ENCODE data around the gene ARHGEF17. TPM values are rescaled to one million over a fixed set of nuclear protein-coding genes. Genes with fewer than 3 reads are reported as not detected.

ARHGEF17 gene
- total and polyA plus RNA-seq, 2 of the 13 experiments (the other 11 are each of a cell fraction or from before 2014, with no cell fraction given) = 10.7 to 28.8 TPM

DNA sequence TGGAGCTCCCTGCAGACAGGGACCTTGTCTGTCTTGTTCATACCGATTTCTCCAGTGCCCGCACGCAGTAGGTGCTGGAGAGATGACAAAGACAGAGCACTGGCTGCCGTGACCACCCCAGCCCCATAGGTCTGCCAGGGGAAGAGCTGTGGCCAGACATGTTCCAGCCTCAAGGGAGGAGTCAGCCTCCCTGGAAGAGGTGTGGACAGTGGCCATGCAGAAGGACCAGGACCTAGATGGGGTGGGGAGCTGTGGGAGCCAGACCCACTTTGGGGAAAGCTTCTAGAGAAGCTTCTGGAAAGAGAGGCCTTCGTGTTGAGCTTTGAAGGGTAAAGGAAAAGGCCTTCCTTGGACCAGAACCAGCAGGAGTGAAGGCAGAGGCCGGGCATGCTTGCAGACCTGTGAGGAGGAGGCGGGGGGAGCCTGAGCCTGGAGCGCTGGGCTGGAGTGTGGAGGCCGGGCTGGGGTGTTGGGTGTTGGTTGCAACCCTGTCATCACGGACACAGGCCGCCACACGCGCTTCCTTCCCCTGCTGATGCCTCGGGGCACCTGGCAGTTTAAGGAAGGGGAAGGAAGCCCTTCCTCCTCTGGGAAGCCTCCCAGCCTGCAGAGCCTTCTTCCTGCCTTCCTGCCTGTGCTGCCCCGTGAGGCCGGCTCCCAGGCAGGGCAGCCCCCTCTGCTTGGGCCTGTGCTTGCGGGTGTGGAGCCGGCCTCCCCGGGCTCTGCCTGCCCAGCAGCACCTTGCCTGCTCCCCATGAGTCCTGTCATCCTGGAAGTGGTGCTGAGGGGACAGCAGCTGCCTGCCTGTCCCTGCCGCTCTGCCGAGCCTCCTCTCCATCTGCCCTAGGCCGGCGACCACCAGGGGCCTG lies 80.4 kb downstream of the ARHGEF17 start:
- WGBS (ENCODE audit: low lambda C conversion rate) = 96% methylated on average over 14 of the region's 23 CpGs
- Histone ChIP-seq H3K4me3 (replicated peaks in 1 of 3; ENCODE audit: insufficient read depth in 1 of 3, low read depth in 2 of 3, low read length in 3 of 3) (no peak overlapping the region), H3K4me2 (ENCODE audit: low read depth, low read length) (no peak overlapping the region), H3K36me3 (replicated peaks in 1 of 2; ENCODE audit: control insufficient read depth in 1 of 2, insufficient read depth in 2 of 2, low read length in 2 of 2) (peaks cover 0 to 8% of the 10 kb centered on the region in 2 experiments; a peak in 1 of 5 replicates), H2AFZ (ENCODE audit: low read length) (no peak overlapping the region), H3K27me3 (ENCODE audit: control insufficient read depth in 1 of 2, insufficient read depth in 2 of 2, low read length in 2 of 2) (no peaks in the 10 kb centered on the region), H3K4me1 (ENCODE audit: insufficient read depth, low read length) (peaks cover 16% of the 10 kb centered on the region), H3K9ac (ENCODE audit: insufficient read depth, low read depth, low read length) (no peak overlapping the region), H4K20me1 (ENCODE audit: insufficient read depth, low read length) (no peaks in the 10 kb centered on the region), H3K9me3 (ENCODE audit: low read length) (no peaks in the 10 kb centered on the region), H3K27ac (ENCODE audit: extremely low read length, insufficient read depth, low read length) (no peak overlapping the region), H3K79me2 (ENCODE audit: insufficient read depth, low read length) (peaks cover 8% of the 10 kb centered on the region)
- no peak for TF ChIP-seq ZNF337 (CRISPR knock-in tag; IDR thresholded peaks at IDR 0.05; ENCODE audit: borderline replicate concordance, low read depth)
- no peak for TF ChIP-seq ZBTB33 (CRISPR knock-in tag; IDR thresholded peaks at IDR 0.05)
- TF ChIP-seq PLRG1 (conservative IDR thresholded peaks at IDR 0.05) = no peak
- no peak for TF ChIP-seq ATAD3A (CRISPR knock-in tag; IDR thresholded peaks at IDR 0.05)
- TF ChIP-seq, protein P1, sequence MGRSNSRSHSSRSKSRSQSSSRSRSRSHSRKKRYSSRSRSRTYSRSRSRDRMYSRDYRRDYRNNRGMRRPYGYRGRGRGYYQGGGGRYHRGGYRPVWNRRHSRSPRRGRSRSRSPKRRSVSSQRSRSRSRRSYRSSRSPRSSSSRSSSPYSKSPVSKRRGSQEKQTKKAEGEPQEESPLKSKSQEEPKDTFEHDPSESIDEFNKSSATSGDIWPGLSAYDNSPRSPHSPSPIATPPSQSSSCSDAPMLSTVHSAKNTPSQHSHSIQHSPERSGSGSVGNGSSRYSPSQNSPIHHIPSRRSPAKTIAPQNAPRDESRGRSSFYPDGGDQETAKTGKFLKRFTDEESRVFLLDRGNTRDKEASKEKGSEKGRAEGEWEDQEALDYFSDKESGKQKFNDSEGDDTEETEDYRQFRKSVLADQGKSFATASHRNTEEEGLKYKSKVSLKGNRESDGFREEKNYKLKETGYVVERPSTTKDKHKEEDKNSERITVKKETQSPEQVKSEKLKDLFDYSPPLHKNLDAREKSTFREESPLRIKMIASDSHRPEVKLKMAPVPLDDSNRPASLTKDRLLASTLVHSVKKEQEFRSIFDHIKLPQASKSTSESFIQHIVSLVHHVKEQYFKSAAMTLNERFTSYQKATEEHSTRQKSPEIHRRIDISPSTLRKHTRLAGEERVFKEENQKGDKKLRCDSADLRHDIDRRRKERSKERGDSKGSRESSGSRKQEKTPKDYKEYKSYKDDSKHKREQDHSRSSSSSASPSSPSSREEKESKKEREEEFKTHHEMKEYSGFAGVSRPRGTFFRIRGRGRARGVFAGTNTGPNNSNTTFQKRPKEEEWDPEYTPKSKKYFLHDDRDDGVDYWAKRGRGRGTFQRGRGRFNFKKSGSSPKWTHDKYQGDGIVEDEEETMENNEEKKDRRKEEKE (IDR thresholded peaks at IDR 0.05) = no peak
- in situ Hi-C loops (cut with HindIII; ENCODE audit: extremely low pct_ligation_motif_present, low pct_unique_long_range_greater_than_20kb) (no loop called here), intact Hi-C loops (cut with micrococcal nuclease; ENCODE audit: unreplicated experiment) (no loop called here)
- FAIRE-seq = no peak
- POLR2A ChIA-PET = no interaction called here
- CTCF ChIA-PET (ENCODE audit: low intra/inter-chr PET ratio, low total read pairs) = no interaction called here
- BruUV-seq (replicated peaks) = no TSS peak
- no peak for ATAC-seq
- DNase-seq (ENCODE audit: low spot score) = no peak

All from HepG2 (cell line).